CD4-positive, alpha-beta T cell treated with Interleukin-4 for 1 hour (primary cell): ENCODE data around the gene CABCOCO1.

Source experiments
- DNase-seq, 2 donors: peaks; one replicate each; pipeline ENCODE4 v3.0.0-alpha.2; 2020 to 2022

CABCOCO1 gene

DNA sequence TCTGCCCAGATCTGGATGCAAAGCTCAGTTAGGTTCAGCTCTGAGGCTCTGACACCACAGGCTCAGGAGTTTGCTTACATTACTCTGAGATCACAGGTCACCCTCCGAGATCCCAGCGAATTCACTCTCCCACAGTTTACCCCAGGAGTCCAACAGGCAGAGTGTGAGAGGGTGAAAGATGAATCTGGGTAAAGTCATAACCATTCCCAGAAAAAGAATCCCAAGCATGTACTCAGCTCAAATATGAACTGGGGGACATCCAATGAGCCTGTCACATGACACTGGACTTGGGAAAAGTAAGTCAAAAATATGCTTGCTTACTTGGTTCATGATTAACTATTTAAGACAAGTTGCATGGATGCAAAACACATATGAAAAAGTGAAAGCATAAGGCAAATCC, 128.5 kb downstream of the CABCOCO1 start:
- DNase-seq: no peak

DNA sequence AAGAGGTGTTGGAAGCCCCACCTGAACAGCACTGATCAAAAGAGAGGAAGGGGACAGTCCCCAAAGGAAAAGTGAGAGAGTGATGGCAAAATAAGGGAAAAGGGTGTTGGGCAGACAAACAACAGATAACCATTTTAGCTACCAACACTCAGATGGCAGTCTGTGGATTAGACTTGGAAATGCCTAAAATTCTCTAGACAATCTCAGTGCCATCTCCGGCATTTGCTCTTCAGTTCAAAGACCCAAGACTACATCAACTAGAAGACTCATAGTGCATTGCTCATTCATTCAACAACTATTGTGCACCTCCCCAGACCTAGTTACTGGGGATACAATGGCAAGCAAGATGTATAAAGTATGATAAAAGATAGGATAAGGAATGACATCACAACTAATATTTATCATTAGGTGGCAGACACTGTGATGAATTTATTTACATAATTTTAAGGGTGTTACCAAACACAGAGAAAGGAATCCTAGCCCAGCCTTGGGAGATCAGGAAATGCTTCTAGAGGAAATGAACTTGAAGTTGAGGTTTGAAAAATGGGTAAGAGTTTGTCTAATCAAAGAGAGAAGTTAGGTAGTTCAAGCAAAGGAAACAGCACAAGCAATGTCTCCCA, 129.5 kb downstream of the CABCOCO1 start:
- no peak for DNase-seq

DNA sequence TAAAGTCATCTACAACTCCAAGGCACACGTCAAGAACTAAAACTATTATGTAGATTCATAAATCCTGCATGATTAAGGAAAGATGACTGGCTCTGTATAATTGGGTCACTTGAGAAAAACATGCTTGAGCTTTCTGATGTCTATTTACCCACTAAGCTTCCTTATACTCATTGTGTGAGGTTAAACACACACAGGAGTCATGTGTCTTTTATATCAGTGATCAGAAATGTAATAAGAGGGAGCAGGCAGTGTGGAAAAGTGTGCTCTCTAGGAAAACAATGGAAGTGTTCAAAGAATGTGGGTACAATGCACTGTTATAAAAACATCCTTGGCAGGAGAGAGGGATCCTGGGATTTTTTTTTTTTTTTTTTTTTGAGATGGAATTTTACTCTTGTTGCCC, 130.2 kb downstream of the CABCOCO1 start:
- no peak for DNase-seq

DNA sequence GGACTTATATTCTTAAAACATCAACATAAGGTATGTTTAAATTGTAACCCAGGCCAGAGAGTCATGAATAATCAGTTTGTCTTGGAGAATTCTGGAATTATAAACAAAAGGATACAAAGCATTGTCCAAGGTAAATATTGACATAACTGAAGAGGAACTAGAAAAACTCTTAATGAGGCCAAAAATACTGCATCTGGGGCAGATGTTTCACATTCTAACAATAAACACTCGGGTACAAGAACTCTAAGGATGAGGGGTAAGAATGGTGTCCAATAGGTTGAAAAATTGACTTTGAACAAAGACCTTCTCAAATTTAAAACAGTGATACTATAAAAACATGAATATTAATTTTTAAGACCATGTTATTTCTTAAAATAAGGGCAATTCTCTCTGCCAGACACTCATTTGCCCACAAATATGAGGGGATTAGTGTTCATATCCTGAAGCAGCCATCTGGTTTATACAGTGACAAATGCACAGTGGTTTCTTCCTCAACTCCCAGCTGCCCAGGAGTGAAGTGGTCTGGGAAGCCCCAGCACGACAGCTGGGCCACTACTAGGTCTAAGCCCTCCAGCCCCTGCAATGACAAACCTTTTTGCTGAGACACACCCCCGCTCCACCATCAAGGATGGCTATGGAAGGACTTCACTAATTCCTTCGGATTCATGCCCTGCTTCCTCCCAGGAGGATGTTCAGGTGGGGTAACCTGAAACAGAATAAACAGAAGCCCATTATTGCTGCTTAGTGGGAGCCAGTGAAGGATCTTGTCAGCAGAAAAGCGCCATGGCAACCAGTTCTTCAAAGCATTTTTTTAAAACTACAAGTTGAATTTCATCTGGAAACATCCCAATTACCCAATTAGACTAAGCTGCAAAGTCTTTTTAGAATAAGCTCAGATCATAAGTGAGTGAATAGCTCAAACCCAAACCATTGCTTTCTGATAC, 131.3 kb downstream of the CABCOCO1 start:
- DNase-seq: no peak

DNA sequence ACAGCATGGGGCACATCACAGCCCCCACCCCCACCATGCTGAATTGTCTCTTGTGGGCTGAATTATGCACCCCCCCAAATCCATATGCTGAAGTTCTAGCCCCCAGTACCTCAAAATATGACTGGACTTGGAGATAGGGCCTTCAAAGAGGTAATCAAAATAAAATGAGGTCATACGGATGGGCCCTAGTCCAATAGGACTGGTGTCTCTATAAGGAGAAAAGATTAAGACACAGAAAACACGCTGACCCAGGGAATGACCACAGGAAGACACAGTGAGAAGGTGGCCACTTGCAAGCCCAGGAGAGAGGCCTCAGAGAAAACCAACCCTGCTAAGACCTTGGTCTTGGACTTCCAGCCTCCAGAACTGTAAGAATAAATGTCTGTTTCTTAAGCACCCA, 132.4 kb downstream of the CABCOCO1 start:
- no peak for DNase-seq

DNA sequence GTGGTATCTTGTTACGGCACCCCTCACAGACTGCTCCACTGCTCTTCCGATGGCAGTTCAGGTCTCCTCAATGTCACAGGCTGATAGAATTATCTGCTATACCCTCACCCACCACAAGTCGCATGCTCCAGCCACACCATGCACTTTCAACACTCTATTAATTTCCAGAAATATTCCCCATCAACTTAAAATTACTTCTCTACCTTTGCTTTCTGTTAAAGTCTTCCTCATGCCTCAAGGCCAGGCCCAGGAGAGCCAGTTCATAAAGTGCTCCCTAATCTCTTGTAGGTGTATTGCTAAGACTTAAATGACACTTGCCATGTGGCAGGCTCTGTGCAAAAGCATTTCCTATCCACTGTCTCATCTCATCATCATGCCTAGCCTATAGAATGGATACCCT, 132.8 kb downstream of the CABCOCO1 start:
- DNase-seq: no peak

DNA sequence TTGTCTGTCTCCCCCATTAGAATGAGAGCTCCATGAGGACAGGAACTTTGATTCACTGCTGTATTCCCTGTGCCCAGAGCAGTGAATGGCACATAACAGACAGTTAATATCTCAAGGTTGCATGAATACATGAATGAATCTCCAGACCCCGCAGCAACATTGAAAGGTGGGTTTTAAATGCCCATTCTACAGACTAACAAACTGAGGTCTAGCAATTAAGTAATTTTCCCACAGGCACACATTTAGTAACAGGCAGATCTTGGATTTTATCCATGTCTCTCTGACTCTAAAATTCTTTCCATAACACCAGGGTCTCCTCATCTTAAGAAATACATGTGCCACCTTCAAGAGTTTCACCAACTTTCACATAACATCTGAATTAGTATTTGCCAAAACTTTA, 134.1 kb downstream of the CABCOCO1 start:
- no peak for DNase-seq

DNA sequence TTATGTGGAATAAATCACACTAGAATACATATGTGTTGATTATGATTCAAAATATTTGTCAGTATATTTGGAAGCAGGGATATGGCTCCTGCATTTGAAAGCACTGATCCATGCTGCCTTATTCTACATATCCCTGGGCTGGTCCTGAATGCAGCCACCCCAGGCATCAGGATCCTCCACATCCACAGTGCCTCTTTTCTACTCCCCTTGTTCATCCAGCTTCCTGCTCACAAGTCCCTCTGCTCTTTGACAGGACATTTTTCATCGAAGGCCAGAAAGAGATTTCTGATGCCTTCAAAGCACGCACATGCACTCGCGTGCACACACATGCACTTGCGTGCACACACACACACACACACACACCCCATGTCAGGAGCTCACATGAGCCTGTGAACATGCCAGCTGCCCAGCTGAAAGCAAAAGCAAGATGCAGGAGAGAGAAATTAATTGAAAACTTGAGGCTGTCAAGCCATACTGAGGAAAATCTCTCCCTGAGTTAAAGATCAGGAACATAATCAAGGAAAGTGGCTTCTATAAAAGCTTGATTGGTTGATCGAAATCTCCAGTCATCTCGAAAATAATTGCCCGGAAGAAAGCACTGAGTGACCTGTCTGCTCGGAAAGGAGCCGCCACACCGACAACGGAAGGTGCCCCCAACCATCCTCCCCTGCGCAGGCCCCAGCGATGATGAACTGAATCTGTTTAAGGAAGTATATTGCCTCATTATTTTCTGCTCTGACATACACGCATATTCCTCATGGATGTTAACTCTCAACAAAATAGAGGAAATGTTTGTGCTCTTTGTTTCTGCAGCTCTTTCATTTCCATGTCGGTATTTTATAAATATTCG, 134.8 kb downstream of the CABCOCO1 start:
- DNase-seq: no peak

DNA sequence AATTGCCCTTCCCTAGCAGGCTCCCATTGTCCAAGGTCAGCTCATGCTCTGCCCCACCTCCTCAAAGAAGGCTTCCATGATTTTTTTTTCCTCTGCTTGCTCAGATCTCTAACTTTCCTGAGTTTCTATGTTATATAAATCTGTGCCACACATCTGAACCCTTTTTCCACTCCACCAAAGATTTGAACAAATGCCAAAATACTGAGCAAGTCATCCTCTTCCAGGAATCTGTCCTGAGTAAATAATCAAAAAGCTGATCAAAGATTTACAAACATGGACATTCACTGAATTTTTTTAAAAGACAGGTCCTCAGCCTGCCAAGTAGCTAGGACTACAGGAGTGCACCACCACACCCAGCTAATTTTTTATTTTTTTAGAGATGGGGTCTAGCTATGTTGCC, 136.0 kb downstream of the CABCOCO1 start:
- DNase-seq: no peak

DNA sequence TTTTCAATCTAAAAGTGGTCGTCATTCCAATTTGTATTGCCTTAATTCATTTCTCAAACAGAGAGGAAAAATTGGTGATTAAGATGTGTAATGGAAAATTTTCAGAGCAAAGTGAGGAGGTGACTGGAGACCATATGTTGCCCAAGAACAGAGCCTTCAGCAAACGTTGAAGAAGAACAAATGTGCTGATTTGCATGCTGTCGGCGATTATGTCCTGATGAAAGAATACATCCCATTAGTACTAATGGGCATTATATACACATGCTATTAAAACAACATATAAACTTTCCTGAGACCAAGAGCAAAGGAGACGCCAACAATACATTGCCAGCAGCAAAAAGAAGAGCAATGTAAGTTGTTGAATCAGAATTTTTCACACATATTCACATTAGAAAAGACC, 138.8 kb downstream of the CABCOCO1 start:
- DNase-seq: no peak

DNA sequence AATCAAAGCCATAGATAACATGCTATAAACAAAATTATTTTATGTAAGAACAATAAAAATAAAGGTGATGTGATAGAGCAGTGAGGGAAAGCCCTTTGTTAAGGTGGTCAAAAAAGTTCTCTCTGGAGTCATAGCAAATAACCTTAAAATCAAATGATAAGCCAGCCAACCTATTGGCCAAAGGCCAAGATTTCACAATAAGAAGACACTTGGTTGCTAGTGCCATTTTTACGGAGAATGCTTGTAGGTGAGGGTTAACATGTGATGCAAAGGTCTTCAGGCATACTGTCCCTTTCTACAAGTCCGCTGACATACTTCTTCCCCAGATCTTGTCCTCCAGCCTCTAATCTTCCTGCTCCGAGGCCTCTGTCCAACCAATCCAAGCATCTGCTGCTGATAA, 140.5 kb downstream of the CABCOCO1 start:
- no peak for DNase-seq

DNA sequence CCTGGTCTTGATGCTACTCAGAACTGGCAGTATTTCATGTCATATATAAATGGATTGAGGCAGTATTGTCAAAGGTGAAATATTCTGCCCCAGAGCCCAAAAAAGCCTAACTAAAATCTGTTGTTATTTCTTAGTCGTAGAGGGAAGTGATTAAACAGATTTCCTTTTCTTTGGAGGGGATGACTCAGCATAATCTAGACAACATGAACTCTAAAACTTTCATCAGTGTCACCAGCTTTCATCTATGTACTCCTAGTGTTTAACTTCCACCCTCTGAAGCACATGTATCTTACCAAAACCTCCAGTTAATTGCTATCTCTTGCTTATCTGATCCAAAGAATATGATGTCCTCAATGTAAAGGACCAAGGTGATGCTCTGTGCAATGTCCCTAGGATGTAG, 141.7 kb downstream of the CABCOCO1 start:
- no peak for DNase-seq

DNA sequence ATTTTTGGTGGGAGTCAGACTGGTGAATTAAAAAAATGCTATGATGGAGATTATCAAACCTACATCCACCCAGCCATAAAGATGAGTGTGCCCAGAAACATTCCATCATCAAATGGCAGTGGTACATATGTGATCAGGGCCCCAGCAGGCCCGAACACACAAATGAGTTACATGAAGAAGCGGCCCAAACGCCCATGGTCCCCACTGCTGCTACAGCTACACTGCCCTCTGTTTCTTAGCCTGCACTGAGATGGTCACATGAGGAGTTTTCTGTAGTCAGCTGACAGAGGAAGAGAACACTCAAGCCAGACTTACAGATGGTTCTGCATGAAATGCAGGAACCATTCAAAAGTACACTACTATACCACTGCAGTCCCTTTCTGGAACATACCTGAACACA, 142.4 kb downstream of the CABCOCO1 start:
- no peak for DNase-seq

DNA sequence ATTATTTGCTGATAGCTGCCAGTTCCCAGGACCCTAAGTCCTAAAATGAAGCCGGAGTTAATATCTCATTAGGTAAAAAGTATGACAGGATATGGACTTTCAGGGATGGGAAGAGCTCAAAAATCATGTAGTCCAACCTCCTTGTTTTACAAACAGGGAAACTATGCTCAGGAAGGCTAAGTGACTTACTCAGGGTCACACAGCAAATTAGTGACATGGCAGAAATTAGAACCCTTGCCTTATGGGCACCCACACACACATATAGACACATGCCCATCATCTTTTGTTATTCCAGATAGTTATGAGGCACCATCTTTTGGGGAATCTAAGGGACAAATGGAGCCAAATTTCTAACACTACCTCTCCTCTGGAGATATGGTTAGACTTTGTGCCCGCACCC, 147.5 kb downstream of the CABCOCO1 start:
- no peak for DNase-seq

DNA sequence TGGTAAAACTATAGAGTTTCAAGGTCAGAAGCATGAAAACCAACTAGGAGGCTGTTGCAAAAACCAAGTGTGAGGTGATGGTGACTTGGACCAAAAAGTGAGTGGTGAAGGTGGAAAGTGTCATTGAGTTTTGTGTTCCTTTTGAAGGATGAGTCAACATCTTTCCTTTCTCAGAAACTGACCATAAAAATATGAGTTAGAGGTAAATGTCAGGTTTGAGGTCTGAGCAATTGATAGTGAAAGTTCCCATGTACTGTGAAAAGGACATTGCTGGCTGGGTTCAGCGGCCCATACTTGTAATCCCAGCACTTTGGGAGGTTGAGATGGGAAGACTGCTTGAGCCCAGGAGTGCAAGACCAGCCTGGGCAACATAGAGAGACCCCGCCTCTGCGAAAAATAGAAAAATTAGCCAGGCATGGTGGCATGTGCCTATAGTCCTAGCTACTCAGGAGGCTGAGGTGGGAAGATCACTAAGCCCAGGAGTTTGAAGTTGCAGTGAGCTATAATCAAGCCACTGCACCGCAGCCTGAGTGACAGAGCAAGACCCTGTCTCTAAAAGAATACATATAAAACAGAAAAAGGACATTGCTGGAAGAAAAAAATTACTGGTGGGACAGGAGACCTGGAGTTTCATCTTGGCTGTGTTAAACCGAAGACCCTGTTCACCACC, 149.5 kb downstream of the CABCOCO1 start:
- DNase-seq: no peak

DNA sequence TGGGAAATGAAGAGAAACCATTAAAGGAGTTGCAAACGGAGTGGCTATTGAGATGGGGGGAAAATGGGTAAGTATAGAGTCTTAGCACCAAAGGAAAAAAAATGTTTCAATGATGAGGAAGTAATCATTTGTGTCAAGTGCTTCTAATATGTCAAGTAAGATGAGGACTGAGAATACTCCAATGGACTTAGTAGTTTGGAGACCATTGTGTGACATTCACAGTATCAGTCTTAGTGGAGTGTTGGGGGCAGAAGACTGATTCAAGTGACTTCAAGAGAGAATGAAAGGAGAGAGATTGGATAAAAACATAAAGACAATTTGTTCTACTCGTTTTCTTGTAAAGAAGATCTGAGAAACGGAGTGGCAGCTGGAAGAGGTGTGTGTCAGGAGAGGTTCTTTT, 150.2 kb downstream of the CABCOCO1 start:
- DNase-seq: no peak

DNA sequence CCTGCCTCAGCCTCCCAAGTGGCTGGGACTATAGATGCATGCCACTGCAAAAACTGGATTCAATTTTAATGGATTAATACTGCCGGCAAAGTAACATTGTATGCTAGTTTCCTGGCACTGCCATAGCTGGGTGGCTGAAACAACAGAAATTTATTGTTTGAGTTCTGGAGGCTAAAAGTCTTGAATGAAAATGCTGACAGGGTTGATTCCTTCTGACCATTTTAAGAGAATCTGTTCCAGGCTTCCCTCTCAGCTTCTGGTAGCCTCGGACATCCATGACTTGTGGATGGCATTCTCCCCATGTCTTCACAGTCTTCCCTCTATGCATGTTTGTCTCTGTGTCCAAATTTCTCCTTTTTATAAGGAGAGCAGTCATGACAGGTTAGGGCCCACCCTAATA, 151.4 kb downstream of the CABCOCO1 start:
- no peak for DNase-seq

DNA sequence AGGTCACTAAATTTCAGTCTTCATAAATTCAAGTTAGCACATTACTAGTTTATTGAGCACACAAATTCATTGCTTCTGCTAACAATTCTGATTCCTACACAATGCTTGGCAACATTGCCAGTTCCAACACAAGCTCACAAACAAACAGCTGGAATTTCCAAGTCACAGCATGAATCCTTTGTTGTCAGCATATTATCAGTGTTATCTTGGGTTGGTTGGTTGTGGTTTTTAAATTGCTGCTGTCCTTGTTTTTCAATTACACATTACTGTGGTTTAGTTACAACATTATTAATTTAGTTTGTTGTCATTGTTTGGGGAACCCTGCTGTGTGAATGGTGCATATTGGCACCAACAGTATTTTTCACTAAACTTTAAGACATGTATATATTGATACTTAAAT, 152.8 kb downstream of the CABCOCO1 start:
- DNase-seq: no peak
